ENCODE measurements around the gene HTT. TPM values are rescaled to one million over a fixed set of nuclear protein-coding genes. Genes with fewer than 3 reads are reported as not detected.

The HTT gene
- total and polyA plus RNA-seq, 10 of the 15 experiments (the other 5 are each of a cell fraction or from before 2014, with no cell fraction given): 3.3 to 113 (median 43.3) TPM

- RAD21 ChIA-PET (ENCODE audit: unreplicated experiment): no interaction called here
- 82% methylated on average over 12 of the region's 12 CpGs for WGBS (ENCODE audit: insufficient coverage, insufficient replicate concordance, low lambda C conversion rate, missing lambda C conversion rate)
- no peak for FAIRE-seq
- SMC1A ChIA-PET (ENCODE audit: uncharacterized antibody, unreplicated experiment): no interaction called here
- CTCF ChIA-PET: no interaction called here
- H3K4me3 ChIP-seq: no peak overlapping the region
- no peak for ATAC-seq
- no peak overlapping the region for H3K9ac ChIP-seq (ENCODE audit: control insufficient read depth, insufficient read depth, low read length)
- H4K20me1 ChIP-seq (ENCODE audit: control insufficient read depth, insufficient read depth): no peaks in the 10 kb centered on the region
- intact Hi-C loops (cut with micrococcal nuclease; ENCODE audit: unreplicated experiment) (no loop called here), in situ Hi-C loops (cut with MboI) (no loop called here)
- DNase-seq (ENCODE audit: low read depth, low spot score): no peak
- POLR2A ChIA-PET: interaction anchor here (0.7 kb wide), 1 partner anchor 20 kb away, joined by 5 read pairs; no protein-coding TSS in a partner anchor
- H3K27ac ChIP-seq (ENCODE audit: control insufficient read depth, insufficient read depth): no peak overlapping the region
- H3K27me3 ChIP-seq (replicated peaks in 1 of 2; ENCODE audit: control insufficient read depth in 2 of 2, insufficient read depth in 2 of 2, low read length in 1 of 2): no peaks in the 10 kb centered on the region
- H2AFZ ChIP-seq (ENCODE audit: control insufficient read depth, low read depth, low read length): no peak overlapping the region
- BruUV-seq (replicated peaks): no TSS peak
- TF ChIP-seq NFXL1 (IDR thresholded peaks at IDR 0.05; ENCODE audit: borderline replicate concordance) (no peak), EP300 (IDR thresholded peaks at IDR 0.05; ENCODE audit: borderline replicate concordance in 1 of 2, control insufficient read depth in 1 of 2, low read depth in 2 of 2, low read length in 2 of 2) (no peak), POLR2A (IDR thresholded peaks at IDR 0.05; ENCODE audit: low read depth, low read length) (no peak), IRF5 (IDR thresholded peaks at IDR 0.05; ENCODE audit: borderline replicate concordance) (no peak), ESRRA (IDR thresholded peaks at IDR 0.05; ENCODE audit: low read length) (no peak)
- TF ChIP-seq, protein P1, sequence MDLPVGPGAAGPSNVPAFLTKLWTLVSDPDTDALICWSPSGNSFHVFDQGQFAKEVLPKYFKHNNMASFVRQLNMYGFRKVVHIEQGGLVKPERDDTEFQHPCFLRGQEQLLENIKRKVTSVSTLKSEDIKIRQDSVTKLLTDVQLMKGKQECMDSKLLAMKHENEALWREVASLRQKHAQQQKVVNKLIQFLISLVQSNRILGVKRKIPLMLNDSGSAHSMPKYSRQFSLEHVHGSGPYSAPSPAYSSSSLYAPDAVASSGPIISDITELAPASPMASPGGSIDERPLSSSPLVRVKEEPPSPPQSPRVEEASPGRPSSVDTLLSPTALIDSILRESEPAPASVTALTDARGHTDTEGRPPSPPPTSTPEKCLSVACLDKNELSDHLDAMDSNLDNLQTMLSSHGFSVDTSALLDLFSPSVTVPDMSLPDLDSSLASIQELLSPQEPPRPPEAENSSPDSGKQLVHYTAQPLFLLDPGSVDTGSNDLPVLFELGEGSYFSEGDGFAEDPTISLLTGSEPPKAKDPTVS (IDR thresholded peaks at IDR 0.05; ENCODE audit: low read depth, low read length): no peak
- TF ChIP-seq, protein P2, sequence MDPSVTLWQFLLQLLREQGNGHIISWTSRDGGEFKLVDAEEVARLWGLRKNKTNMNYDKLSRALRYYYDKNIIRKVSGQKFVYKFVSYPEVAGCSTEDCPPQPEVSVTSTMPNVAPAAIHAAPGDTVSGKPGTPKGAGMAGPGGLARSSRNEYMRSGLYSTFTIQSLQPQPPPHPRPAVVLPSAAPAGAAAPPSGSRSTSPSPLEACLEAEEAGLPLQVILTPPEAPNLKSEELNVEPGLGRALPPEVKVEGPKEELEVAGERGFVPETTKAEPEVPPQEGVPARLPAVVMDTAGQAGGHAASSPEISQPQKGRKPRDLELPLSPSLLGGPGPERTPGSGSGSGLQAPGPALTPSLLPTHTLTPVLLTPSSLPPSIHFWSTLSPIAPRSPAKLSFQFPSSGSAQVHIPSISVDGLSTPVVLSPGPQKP (IDR thresholded peaks at IDR 0.05; ENCODE audit: low read depth, low read length): no peak
- H3K4me1 ChIP-seq (ENCODE audit: control insufficient read depth, insufficient read depth, low read length): peaks cover 14% of the 10 kb centered on the region
- H3K9me3 ChIP-seq (replicated peaks; ENCODE audit: control insufficient read depth, insufficient read depth, low read length): no peaks in the 10 kb centered on the region
- no peaks in the 10 kb centered on the region for H3K79me2 ChIP-seq (ENCODE audit: control insufficient read depth, insufficient read depth, low read length)
- no peak overlapping the region for H3K4me2 ChIP-seq (ENCODE audit: control insufficient read depth, insufficient read depth)
- no peaks in the 10 kb centered on the region for H3K36me3 ChIP-seq (ENCODE audit: control insufficient read depth in 2 of 2, insufficient read depth in 2 of 2, low read length in 1 of 2)
These were observed 12.0 kb upstream of the HTT start for GRCh38 chr4:3062471-3062870.

All from GM12878 (cell line).